Fibroblast of skin of back (primary cell): ENCODE results near the gene TNFSF12.
A peak's percentile ranks its signal among the peaks of the same experiment; 100 is the strongest.

ENCODE experiments used
- DNase-seq: peaks from one replicate; pipeline ENCODE4 v3.0.0-alpha.2; 2013

Gene TNFSF12

DNA sequence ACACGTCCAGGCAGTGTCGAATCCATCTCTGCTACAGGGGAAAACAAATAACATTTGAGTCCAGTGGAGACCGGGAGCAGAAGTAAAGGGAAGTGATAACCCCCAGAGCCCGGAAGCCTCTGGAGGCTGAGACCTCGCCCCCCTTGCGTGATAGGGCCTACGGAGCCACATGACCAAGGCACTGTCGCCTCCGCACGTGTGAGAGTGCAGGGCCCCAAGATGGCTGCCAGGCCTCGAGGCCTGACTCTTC, 23.4 kb downstream of the TNFSF12 start:
- DNase-seq: no peak

DNA sequence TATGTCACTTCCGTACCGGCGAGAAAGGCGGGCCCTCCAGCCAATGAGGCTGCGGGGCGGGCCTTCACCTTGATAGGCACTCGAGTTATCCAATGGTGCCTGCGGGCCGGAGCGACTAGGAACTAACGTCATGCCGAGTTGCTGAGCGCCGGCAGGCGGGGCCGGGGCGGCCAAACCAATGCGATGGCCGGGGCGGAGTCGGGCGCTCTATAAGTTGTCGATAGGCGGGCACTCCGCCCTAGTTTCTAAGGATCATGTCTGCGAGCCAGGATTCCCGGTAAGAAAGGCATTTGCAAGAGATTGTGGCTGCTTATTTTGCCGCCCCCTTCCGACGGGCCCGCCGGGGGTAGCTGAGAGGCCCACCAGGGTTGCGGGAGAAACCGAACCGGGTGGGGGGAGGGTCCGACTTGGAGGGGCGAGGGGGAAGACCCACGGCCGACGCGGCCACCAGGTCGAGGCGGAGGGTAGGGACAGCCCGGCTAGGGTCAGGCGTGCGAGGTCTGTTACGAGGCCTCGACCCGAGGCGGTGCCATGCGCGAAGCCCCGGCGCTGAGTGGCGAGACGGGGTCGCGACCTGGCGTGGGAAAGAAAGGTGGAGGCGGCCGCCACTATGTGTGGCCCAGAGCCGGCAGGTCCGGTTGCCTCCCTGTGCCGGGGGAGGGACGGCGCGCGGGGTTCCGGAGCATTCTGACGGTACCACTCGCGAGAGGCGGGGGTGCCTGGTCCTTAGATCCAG, 23.9 kb downstream of the TNFSF12 start:
- peak; percentile 99 for DNase-seq

DNA sequence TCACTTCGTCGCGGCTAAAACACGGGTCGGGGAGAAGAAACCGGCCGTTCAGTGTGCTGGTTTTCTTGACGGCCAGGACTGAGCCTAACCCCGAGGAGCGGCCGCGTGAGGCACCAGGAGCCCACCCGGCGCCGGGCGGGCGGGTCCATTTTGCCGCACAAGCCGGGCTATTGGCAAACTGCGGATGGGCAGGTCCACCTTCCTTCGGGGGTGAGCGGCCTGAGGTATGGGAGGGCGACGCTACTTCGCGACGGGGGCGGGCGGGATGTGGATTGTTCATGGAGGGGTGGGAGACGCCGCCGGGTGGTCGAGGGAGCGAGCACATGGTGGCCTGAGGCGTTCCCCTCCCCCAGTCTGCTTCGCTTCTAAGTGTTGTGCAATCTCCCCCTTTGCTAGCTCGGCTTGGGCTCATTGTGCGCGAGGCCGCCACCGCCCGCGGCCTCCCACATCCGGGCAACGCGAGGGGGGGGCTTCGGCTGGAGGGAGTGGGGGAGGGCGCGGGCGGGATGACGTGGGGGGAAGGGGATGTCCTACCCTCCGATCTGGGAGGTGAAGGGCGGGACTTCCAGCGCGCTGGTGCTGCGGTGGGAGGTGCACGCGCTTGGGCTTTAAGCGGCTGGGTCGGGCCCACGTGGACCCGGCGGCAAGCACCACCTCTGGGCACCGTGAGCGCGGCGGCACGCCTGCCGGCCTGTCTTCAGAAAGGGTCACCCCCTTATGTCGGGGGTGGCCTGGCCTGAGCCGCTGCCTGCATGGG, 24.6 kb downstream of the TNFSF12 start:
- DNase-seq: peak; percentile 91

DNA sequence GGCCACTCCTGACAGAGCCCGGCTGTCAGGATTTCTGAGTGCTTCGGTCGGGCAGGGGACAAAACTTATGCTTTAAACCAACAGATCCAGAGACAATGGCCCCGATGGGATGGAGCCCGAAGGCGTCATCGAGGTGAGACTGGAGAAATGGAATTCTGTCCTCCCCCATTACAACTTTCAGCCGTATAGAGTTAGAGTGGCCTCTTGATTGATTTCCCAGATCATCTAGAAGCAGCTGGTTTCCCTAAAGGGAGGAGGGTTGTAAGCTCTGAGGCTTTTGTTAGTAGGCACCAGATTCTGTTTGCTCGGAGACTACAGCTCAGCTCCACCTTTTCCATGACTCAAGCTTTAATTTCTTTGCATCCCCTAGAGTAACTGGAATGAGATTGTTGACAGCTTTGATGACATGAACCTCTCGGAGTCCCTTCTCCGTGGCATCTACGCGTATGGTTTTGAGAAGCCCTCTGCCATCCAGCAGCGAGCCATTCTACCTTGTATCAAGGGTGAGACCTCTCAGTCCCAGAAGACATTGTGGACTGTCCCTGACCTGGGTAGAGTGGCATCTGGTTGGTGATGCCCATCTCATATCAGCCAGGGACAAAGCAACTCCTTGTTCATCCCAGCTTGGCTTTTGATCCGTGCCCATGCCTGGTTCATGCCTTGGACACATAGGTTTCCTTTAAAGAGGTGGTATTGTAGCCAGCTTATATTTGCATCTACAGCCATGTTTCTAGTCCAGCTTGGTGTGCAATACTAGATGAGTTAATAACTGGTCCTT, 25.5 kb downstream of the TNFSF12 start:
- no peak for DNase-seq

- no peak for DNase-seq
These were observed 26.6 kb downstream of the TNFSF12 start for GRCh38 chr17:7575481-7575883.

- DNase-seq: no peak
These were observed 27.1 kb downstream of the TNFSF12 start for GRCh38 chr17:7575959-7576358.

DNA sequence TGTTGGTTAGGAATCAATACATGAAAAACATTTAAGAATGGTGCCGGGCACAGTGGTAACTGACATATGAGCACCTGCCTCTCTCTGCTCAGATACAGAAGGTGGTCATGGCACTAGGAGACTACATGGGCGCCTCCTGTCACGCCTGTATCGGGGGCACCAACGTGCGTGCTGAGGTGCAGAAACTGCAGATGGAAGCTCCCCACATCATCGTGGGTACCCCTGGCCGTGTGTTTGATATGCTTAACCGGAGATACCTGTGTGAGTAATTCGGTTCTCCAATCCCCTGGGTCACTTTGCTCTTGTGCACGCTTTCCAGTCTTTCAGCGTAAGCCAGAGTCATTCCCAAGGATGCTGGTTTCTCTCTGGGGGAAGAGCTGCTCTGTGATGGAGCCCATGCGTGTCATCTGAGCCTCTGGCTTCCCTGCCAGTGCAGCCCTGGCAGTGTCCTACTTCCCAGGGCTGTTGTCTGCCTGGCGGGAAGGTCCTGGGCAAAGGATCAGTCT, 27.6 kb downstream of the TNFSF12 start:
- DNase-seq: no peak

- no peak for DNase-seq
These were observed 28.7 kb downstream of the TNFSF12 start for GRCh38 chr17:7577327-7578199.

GRCh38 chr17:7579001-7579833, 30.4 kb downstream of the TNFSF12 start, which contains the start of gene CD68:
TSS of gene CD68 (plus strand) at chr17:7579638. CDS start at chr17:7579678, 40 bp downstream.
- peak; percentile 88 for DNase-seq

DNA sequence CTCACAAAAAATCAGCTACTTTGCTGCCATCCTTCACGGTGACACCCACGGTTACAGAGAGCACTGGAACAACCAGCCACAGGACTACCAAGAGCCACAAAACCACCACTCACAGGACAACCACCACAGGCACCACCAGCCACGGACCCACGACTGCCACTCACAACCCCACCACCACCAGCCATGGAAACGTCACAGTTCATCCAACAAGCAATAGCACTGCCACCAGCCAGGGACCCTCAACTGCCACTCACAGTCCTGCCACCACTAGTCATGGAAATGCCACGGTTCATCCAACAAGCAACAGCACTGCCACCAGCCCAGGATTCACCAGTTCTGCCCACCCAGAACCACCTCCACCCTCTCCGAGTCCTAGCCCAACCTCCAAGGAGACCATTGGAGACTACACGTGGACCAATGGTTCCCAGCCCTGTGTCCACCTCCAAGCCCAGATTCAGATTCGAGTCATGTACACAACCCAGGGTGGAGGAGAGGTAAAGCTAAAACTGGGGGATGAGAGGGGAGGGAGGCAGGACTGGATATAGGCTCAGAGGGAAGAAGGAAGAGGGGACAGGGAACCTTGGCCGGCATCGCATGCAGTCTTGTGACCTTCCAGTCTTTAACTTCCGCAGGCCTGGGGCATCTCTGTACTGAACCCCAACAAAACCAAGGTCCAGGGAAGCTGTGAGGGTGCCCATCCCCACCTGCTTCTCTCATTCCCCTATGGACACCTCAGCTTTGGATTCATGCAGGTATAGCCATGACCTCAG, 31.2 kb downstream of the TNFSF12 start:
- no peak for DNase-seq

DNA sequence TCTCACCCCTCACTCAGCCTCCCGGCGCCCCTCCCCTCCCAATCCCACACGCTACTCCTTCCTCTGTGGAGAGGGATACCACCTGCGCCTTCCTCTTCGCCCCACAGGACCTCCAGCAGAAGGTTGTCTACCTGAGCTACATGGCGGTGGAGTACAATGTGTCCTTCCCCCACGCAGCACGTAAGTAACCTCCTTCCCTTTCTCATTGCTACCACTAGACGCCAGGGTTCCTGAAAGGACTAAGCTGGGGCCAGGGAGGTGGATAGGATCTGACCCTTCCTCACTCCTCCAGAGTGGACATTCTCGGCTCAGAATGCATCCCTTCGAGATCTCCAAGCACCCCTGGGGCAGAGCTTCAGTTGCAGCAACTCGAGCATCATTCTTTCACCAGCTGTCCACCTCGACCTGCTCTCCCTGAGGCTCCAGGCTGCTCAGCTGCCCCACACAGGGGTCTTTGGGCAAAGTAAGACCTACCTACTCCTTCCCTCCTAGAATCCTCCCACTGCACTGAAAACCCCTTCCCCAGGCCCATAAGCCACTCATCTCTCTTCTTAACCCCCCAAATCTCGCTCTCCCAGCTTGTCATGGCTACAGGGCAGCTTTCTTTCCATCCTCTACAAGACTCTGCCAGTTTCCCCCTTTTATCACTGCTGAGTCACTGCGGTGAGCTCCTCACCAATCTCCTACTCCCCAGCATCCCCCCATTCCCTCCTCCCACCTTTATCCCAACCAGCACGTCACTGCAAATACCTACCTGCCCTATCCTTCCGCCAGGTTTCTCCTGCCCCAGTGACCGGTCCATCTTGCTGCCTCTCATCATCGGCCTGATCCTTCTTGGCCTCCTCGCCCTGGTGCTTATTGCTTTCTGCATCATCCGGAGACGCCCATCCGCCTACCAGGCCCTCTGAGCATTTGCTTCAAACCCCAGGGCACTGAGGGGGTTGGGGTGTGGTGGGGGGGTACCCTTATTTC, 32.0 kb downstream of the TNFSF12 start:
- DNase-seq: no peak

DNA sequence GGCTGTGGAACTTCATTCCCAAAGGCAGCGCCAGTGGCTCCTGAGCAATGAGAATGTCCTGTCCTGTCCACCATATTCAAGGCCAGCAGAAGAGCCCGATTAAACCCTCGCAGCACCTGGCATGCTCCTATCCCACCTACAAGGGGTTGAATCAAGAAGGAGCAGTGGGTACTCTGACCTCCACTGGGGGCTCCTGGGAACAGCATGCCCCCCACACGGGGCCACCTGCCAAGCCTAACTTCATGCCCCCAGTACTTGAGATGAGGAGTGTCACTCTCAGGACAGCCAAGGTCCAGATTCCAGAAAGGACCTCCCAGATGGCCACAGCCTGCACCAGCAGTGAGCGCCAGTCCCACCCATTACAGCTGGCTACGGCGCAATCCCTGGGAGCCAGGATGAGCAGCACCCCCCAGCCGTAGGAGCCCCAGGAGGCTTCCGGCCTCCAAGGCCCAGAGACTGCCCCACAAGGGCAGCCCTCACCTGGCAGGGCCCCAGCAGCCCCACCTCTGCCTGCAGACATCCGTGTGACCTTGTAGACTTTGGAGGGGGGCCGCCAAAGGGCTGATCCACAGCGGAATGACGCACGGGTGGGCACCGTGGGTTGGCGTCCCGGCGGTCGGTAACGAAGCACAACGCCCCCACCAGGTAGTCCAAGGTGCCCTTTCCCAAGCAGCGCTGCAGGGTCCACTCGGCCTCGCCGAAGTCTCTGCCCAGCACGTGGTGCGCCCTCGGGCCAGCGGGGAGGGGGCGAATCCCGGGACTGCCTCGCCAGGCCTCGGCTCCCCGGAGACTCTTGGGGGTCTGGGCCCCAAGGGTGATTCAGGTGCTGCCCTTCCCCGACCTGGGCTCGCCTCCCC, 33.8 kb downstream of the TNFSF12 start:
- no peak for DNase-seq

DNA sequence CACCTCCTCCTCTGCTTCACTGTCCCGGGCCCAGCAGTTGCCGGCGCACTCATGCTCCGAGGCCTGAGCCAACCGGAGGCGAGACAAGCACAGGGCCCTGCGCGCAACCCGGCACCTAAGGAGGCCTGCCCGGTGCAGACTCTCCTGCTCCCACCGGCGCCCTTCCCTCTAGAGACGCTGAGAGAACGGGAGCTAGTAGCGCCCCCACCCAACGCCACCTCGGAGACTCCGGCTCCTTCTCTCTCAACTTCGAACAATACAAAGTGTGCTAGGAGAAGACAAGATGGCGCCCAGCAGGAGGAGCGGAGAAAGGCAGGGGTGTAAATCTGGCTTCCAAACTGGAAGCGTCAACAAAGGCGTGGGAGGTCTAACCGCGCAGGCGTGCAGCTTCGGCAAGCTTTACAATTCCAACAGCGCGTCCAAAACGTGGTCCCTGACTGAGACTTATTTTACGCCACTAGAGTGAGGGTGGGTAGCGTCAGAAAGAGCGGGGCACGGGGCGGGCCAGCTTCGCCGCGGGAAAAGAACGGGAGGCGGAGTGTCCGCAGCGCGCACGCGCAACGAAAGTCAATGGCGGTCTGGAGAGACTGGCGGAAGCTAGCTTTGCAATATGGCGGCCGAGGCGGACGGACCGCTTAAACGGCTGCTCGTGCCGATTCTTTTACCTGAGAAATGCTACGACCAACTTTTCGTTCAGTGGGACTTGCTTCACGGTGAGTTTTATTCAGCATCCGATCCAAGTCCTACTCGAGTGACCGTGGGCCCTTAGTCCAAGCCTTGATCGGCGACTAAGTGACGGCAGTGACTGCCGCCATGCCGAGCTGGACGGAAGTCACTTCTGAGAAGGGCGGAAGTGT, 34.6 kb downstream of the TNFSF12 start, which contains the start of gene MPDU1:
TSS of gene MPDU1 (plus strand) at position 600 of the 857 bp plus-strand sequence. CDS start at position 611, 11 bp downstream.
- peak; percentile 98 for DNase-seq

DNA sequence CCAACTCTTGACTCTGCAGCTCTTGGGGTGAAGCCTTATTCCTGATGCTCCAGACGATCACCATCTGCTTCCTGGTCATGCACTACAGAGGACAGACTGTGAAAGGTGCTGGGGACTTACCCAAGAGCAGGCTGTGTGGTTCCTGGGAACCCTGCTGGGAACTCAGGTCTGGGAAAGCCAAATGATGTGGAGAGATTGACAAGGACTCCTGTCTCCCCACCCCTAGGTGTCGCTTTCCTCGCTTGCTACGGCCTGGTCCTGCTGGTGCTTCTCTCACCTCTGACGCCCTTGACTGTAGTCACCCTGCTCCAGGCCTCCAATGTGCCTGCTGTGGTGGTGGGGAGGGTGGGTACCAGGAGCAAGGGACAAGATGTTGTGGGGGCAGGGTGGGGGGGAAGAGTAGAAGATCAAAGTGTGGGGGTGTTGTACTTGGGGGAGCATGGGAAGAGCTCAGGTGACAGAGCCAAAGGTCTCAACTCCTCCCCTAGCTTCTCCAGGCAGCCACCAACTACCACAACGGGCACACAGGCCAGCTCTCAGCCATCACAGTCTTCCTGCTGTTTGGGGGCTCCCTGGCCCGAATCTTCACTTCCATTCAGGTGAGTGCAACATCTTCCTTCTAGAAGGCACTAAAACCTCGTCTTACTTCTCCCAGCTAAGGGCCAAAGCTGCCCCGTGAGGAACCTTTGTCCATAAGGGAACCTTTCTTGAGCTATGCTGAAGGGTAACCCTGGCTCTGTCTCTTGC, 38.0 kb downstream of the TNFSF12 start:
- peak; percentile 18 for DNase-seq

GRCh38 chr17:7587420-7588151, 38.7 kb downstream of the TNFSF12 start:
- peak; percentile 86 for DNase-seq
